ENCODE data around the gene NT5E. TPM values are rescaled to one million over a fixed set of nuclear protein-coding genes. Genes with fewer than 3 reads are reported as not detected.

Gene NT5E
- polyA plus RNA-seq, 1 of the 3 experiments (the other 2 are of a cell fraction) = 443 TPM

GRCh38 chr6:85469276-85470022 lies 19.6 kb downstream of the NT5E start:
- peaks cover 5 to 64% of the 10 kb centered on the region in 2 experiments for H3K4me1 ChIP-seq (ENCODE audit: control insufficient read depth in 1 of 2, insufficient read depth in 2 of 2, low read depth in 1 of 2, low read length in 1 of 2)
- CTCF ChIA-PET = interaction anchor here (0.6 to 3.5 kb wide), 6 partner anchors 9 to 115 kb away, joined by 3 to 28 read pairs (median 5); partner anchors contain the start of gene NT5E

GRCh38 chr6:85470023-85470410 lies 20.1 kb downstream of the NT5E start:
- H4K20me1 ChIP-seq (ENCODE audit: insufficient read depth) = no peaks in the 10 kb centered on the region
- no peak for DNase-seq
- H3K27me3 ChIP-seq (ENCODE audit: insufficient read depth) = no peaks in the 10 kb centered on the region
- H3K9ac ChIP-seq = no peak overlapping the region; the same call in 1 of the 2 replicates
- H3K4me2 ChIP-seq = no peak overlapping the region; the same call in 1 of the 2 replicates
- no peaks in the 10 kb centered on the region for H3K9me3 ChIP-seq
- H3K36me3 ChIP-seq (replicated peaks in 1 of 2; ENCODE audit: control insufficient read depth in 1 of 2, insufficient read depth in 2 of 2, low read length in 1 of 2) = peaks cover 63 to 84% of the 10 kb centered on the region in 2 experiments
- H3K27ac ChIP-seq (ENCODE audit: low read depth in 2 of 2, low read length in 1 of 2) = peak overlapping the region; percentile 3 to 57; a peak in 3 of 4 replicates
- peaks cover 3 to 60% of the 10 kb centered on the region in 2 experiments for H3K4me1 ChIP-seq (ENCODE audit: control insufficient read depth in 1 of 2, insufficient read depth in 2 of 2, low read depth in 1 of 2, low read length in 1 of 2)
- TF ChIP-seq SMC3 (IDR thresholded peaks at IDR 0.05; ENCODE audit: low read depth, low read length) (no peak), TEAD4 (IDR thresholded peaks at IDR 0.05; ENCODE audit: borderline replicate concordance, insufficient read depth) (no peak), RCOR1 (IDR thresholded peaks at IDR 0.05; ENCODE audit: low read length) (no peak), NRF1 (IDR thresholded peaks at IDR 0.05; ENCODE audit: low read depth, low read length) (no peak), CHD2 (IDR thresholded peaks at IDR 0.05; ENCODE audit: low read length, partially characterized antibody) (no peak), RXRA (IDR thresholded peaks at IDR 0.05; ENCODE audit: borderline replicate concordance, low read depth) (no peak), FOXJ3 (CRISPR knock-in tag; IDR thresholded peaks at IDR 0.05) (no peak), NFIC (IDR thresholded peaks at IDR 0.05; ENCODE audit: borderline replicate concordance) (no peak)
- TF ChIP-seq, protein P1, sequence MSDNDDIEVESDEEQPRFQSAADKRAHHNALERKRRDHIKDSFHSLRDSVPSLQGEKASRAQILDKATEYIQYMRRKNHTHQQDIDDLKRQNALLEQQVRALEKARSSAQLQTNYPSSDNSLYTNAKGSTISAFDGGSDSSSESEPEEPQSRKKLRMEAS (IDR thresholded peaks at IDR 0.05; ENCODE audit: low read depth) = no peak
- TF ChIP-seq, protein P2, sequence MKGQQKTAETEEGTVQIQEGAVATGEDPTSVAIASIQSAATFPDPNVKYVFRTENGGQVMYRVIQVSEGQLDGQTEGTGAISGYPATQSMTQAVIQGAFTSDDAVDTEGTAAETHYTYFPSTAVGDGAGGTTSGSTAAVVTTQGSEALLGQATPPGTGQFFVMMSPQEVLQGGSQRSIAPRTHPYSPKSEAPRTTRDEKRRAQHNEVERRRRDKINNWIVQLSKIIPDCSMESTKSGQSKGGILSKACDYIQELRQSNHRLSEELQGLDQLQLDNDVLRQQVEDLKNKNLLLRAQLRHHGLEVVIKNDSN (IDR thresholded peaks at IDR 0.05; ENCODE audit: borderline replicate concordance, low read depth) = no peak
- no peaks in the 10 kb centered on the region for H3K9me2 ChIP-seq
- no peak overlapping the region for H3K4me3 ChIP-seq (ENCODE audit: low read depth in 2 of 2, low read length in 1 of 2)
- POLR2A ChIA-PET = no interaction called here
- CTCF ChIA-PET = interaction anchor here (1.3 to 3.5 kb wide), 4 partner anchors 14 to 115 kb away, joined by 4 to 28 read pairs (median 7); partner anchors contain the start of gene NT5E
- WGBS (ENCODE audit: low lambda C conversion rate) = 73% methylated on average over 1 of the region's 2 CpGs
- H2AFZ ChIP-seq (ENCODE audit: low read depth) = no peak overlapping the region
- H3F3A ChIP-seq (replicated peaks; ENCODE audit: insufficient read depth) = peaks cover 47% of the 10 kb centered on the region
- peaks cover 92% of the 10 kb centered on the region for H3K79me2 ChIP-seq (ENCODE audit: insufficient read depth)

More at GRCh38 chr6:85469276-85470022, 19.6 kb downstream of the NT5E start:
- H3K9ac ChIP-seq = no peak overlapping the region; the same call in 1 of the 2 replicates
- no peak overlapping the region for H3K4me3 ChIP-seq (ENCODE audit: low read depth in 2 of 2, low read length in 1 of 2)
- no peaks in the 10 kb centered on the region for H4K20me1 ChIP-seq (ENCODE audit: insufficient read depth)
- peaks cover 89% of the 10 kb centered on the region for H3K79me2 ChIP-seq (ENCODE audit: insufficient read depth)
- no peak overlapping the region for H2AFZ ChIP-seq (ENCODE audit: low read depth)
- peak overlapping the region; percentile 3 to 57; a peak in 3 of 4 replicates for H3K27ac ChIP-seq (ENCODE audit: low read depth in 2 of 2, low read length in 1 of 2)
- H3K4me2 ChIP-seq = no peak overlapping the region; the same call in none of the 2 replicates
- WGBS (ENCODE audit: low lambda C conversion rate) = 25% methylated on average over 2 of the region's 2 CpGs
- H3K9me2 ChIP-seq = no peaks in the 10 kb centered on the region
- H3K9me3 ChIP-seq = no peaks in the 10 kb centered on the region
- DNase-seq = no peak
- POLR2A ChIA-PET = no interaction called here
- no peaks in the 10 kb centered on the region for H3K27me3 ChIP-seq (ENCODE audit: insufficient read depth)
- peaks cover 52% of the 10 kb centered on the region for H3F3A ChIP-seq (replicated peaks; ENCODE audit: insufficient read depth)
- H3K36me3 ChIP-seq (replicated peaks in 1 of 2; ENCODE audit: control insufficient read depth in 1 of 2, insufficient read depth in 2 of 2, low read length in 1 of 2) = peaks cover 62 to 78% of the 10 kb centered on the region in 2 experiments
- TF ChIP-seq GATA2 (CRISPR knock-in tag; IDR thresholded peaks at IDR 0.05) = no peak
- no peak for TF ChIP-seq TEAD4 (IDR thresholded peaks at IDR 0.05; ENCODE audit: borderline replicate concordance, insufficient read depth)
- no peak for TF ChIP-seq ELF1 (IDR thresholded peaks at IDR 0.05)
- peak; percentile 5; the same call in 1 of the 2 replicates for TF ChIP-seq FOSL2 (IDR thresholded peaks at IDR 0.05; ENCODE audit: borderline replicate concordance, low read depth)
- TF ChIP-seq, protein P1 (IDR thresholded peaks at IDR 0.05; ENCODE audit: low read depth) = no peak
- peak; percentile 39; the same call in 1 of the 2 replicates for TF ChIP-seq NFIC (IDR thresholded peaks at IDR 0.05; ENCODE audit: borderline replicate concordance)
- TF ChIP-seq FOXJ3 (CRISPR knock-in tag; IDR thresholded peaks at IDR 0.05) = no peak
- TF ChIP-seq GABPA (IDR thresholded peaks at IDR 0.05; ENCODE audit: low read depth) = no peak
- TF ChIP-seq TAF1 (IDR thresholded peaks at IDR 0.05; ENCODE audit: borderline replicate concordance, low read depth, low read length) = no peak
- TF ChIP-seq RCOR1 (IDR thresholded peaks at IDR 0.05; ENCODE audit: low read length) = no peak
